ENCODE results near the gene EFCAB12.
"Not testable (repeated sequence)": the region's sequence is repeated elsewhere in the genome, so short reads cannot be mapped to it uniquely, and the experiment has no call there.

The EFCAB12 gene

GRCh38 chr3:129417326-129417725 is 11.1 kb downstream of the EFCAB12 start:
- TF ChIP-seq CTCF (IDR thresholded peaks at IDR 0.05; ENCODE audit: unreplicated experiment in 3 of 3) = no peak
- peaks cover 1% of the 10 kb centered on the region for H3K27me3 Mint-ChIP-seq (ENCODE audit: low read depth)
- no peak overlapping the region for H3K4me3 Mint-ChIP-seq
- H3K9me3 Mint-ChIP-seq = no peaks in the 10 kb centered on the region
- H3K27ac Mint-ChIP-seq = peak overlapping the region; percentile 42 to 71 (median 68)
- H3K36me3 Mint-ChIP-seq (ENCODE audit: low read depth) = no peaks in the 10 kb centered on the region
- peaks cover 38% of the 10 kb centered on the region for H3K4me1 Mint-ChIP-seq

GRCh38 chr3:129416415-129416814 is 12.0 kb downstream of the EFCAB12 start:
- peaks cover 41% of the 10 kb centered on the region for H3K4me1 Mint-ChIP-seq
- TF ChIP-seq CTCF (IDR thresholded peaks at IDR 0.05; ENCODE audit: unreplicated experiment in 3 of 3) = no peak
- no peak overlapping the region for H3K27ac Mint-ChIP-seq
- no peak overlapping the region for H3K4me3 Mint-ChIP-seq
- H3K9me3 Mint-ChIP-seq = no peaks in the 10 kb centered on the region
- no peaks in the 10 kb centered on the region for H3K36me3 Mint-ChIP-seq (ENCODE audit: low read depth)
- H3K27me3 Mint-ChIP-seq (ENCODE audit: low read depth) = no peaks in the 10 kb centered on the region

DNA sequence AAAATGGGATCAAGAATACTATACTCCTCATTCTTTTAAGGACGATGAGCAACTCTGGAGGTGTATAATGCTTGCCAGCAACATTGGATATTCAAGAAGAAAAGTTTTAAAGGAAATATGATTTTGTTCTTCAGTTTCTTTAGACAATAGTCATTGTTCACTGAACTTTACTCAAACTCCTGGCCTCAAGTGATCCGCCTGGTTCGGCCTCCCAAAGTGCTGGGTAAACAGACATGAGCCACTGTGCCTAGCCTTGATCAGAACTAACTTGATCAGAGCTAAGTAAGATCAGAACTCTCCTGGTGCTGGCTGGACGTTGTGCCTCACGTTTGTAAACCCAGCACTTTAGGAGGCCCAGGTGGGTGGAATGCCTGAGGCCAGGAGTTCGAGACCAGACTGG is 12.6 kb downstream of the EFCAB12 start:
- H3K27ac Mint-ChIP-seq = peak overlapping the region in 2 of 3 experiments; percentile 76 to 86
- H3K27me3 Mint-ChIP-seq (ENCODE audit: low read depth) = no peaks in the 10 kb centered on the region
- no peaks in the 10 kb centered on the region for H3K9me3 Mint-ChIP-seq
- no peak overlapping the region for H3K4me3 Mint-ChIP-seq
- H3K4me1 Mint-ChIP-seq = peaks cover 43% of the 10 kb centered on the region
- H3K36me3 Mint-ChIP-seq (ENCODE audit: low read depth) = no peaks in the 10 kb centered on the region
- TF ChIP-seq CTCF (IDR thresholded peaks at IDR 0.05; ENCODE audit: unreplicated experiment in 3 of 3) = no peak

- Mint-ChIP-seq H3K27ac (peak overlapping the region in 2 of 3 experiments; percentile 76 to 86), H3K9me3 (no peaks in the 10 kb centered on the region), H3K4me1 (peaks cover 47% of the 10 kb centered on the region), H3K27me3 (ENCODE audit: low read depth) (no peaks in the 10 kb centered on the region), H3K36me3 (ENCODE audit: low read depth) (no peaks in the 10 kb centered on the region), H3K4me3 (no peak overlapping the region)
- no peak for TF ChIP-seq CTCF (IDR thresholded peaks at IDR 0.05; ENCODE audit: unreplicated experiment in 3 of 3)
Observed at GRCh38 chr3:129415378-129415777, 13.1 kb downstream of the EFCAB12 start.

GRCh38 chr3:129413687-129414506 is 14.5 kb downstream of the EFCAB12 start:
- Mint-ChIP-seq H3K36me3 (ENCODE audit: low read depth) (no peaks in the 10 kb centered on the region), H3K4me1 (peaks cover 50% of the 10 kb centered on the region), H3K9me3 (no peaks in the 10 kb centered on the region), H3K4me3 (peak overlapping the region in 1 of 3 experiments; percentile 4), H3K27me3 (ENCODE audit: low read depth) (peaks cover 3% of the 10 kb centered on the region), H3K27ac (peak overlapping the region; percentile 87 to 98 (median 96))
- no peak for TF ChIP-seq CTCF (IDR thresholded peaks at IDR 0.05; ENCODE audit: unreplicated experiment in 3 of 3)

DNA sequence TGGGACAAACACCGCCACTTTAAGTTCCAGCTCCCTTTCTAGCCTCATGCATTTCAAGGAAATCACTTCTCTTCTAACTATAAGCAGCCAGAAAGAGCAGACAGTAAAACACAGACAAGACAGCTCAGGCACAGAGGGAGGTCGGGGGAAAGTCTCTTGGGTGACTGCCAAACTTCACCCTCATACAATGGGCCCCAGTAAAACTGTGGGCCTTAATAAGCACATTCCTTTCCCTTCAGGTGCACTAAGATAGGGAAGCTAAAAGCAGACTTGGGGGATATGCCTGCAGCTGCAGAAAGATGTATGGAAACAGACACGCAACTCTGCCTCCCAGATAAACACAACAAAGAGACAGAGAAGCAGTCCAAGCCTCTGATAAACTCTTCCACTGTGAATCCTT is 15.2 kb downstream of the EFCAB12 start:
- not testable (repeated sequence) for H3K27me3 Mint-ChIP-seq (ENCODE audit: low read depth); H3K9me3 Mint-ChIP-seq; H3K36me3 Mint-ChIP-seq (ENCODE audit: low read depth)
- Mint-ChIP-seq H3K4me3 (peak overlapping the region in 2 of 3 experiments; percentile 17 to 39), H3K4me1 (peaks cover 51% of the 10 kb centered on the region), H3K27ac (peak overlapping the region; percentile 87 to 98 (median 96))
